ENCODE measurements around the gene PFN4.

DNA sequence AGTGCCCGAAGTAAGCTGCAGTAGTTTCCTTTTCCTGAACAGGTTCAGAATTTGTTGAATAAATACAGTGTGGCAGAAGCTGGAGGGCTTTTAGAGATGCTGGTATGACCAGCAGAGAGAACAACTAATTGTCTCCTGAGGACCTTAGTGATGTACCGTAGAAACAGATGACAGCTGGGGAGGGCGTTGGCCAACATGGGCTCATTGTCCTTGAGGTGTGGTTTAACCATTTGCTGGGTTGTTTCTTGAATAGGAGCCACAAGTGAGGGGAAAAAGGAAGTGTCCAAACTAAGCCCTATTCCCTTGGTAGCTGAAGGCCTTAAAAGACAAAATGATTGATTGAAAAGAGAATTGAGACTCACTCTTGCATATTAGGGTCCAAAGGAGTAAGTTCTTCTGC, 40.1 kb upstream of the PFN4 start:
- TF ChIP-seq EZH2phosphoT487 (IDR thresholded peaks at IDR 0.05; ENCODE audit: insufficient read depth, low read depth) (no peak), EZH2 (IDR thresholded peaks at IDR 0.05; ENCODE audit: insufficient read depth, poor library complexity, severe bottlenecking) (no peak)

Data from GM23248 (cell line).